Endodermal cell (in vitro differentiated cells): ENCODE results near the gene OVCH2. TPM values are rescaled to one million over a fixed set of nuclear protein-coding genes. Genes with fewer than 3 reads are reported as not detected.

Experiments
- DNase-seq: peaks from one replicate; pipeline ENCODE4 v3.0.0-alpha.2; 2017
- H3K27ac ChIP-seq: 2 replicates; pipeline ENCODE4 v1.5.1; 2013; ENCODE audit warnings: mild to moderate bottlenecking, low read depth, low read length, moderate library complexity
- H3K27me3 ChIP-seq: 2 replicates; pipeline ENCODE4 v1.6.1; 2013; ENCODE audit warnings: mild to moderate bottlenecking, low read length, moderate library complexity; ENCODE audit not compliant: insufficient read depth, control insufficient read depth, poor library complexity, severe bottlenecking
- H3K36me3 ChIP-seq: 2 replicates; pipeline ENCODE4 v1.7.0; 2013; ENCODE audit warnings: mild to moderate bottlenecking, low read length, moderate library complexity; ENCODE audit not compliant: control insufficient read depth, insufficient read depth
- H3K4me1 ChIP-seq: one replicate; pipeline ENCODE4 v1.7.0; 2013; ENCODE audit warnings: low read length; ENCODE audit not compliant: control insufficient read depth, insufficient read depth
- H3K4me3 ChIP-seq: 2 replicates; pipeline ENCODE4 v1.5.1; 2013; ENCODE audit warnings: mild to moderate bottlenecking, low read length, moderate library complexity
- H3K9ac ChIP-seq: 2 replicates; pipeline ENCODE4 v1.6.1; 2013; ENCODE audit warnings: mild to moderate bottlenecking, low read length, moderate library complexity; ENCODE audit not compliant: poor library complexity, severe bottlenecking; ENCODE audit errors: extremely low read depth
- H3K9me3 ChIP-seq: 2 replicates; pipeline ENCODE4 v1.6.1; 2013; ENCODE audit warnings: mild to moderate bottlenecking, low read length, moderate library complexity; ENCODE audit not compliant: control insufficient read depth
- H3K27ac Mint-ChIP-seq: 2 replicates; pipeline ENCODE4 v1.8.0; 2020; ENCODE audit warnings: mixed read lengths
- H3K27me3 Mint-ChIP-seq: 2 replicates; pipeline ENCODE4 v1.8.0; 2021; ENCODE audit warnings: mild to moderate bottlenecking, mixed read lengths; ENCODE audit not compliant: insufficient read depth
- H3K36me3 Mint-ChIP-seq: 2 replicates; pipeline ENCODE4 v1.8.0; 2020; ENCODE audit warnings: low read depth, mixed read lengths
- H3K4me1 Mint-ChIP-seq: 2 replicates; pipeline ENCODE4 v1.8.0; 2020; ENCODE audit warnings: mixed read lengths
- H3K4me3 Mint-ChIP-seq: 2 replicates; pipeline ENCODE4 v1.8.0; 2020; ENCODE audit warnings: mild to moderate bottlenecking, moderate library complexity, mixed read lengths
- H3K9me3 Mint-ChIP-seq: 2 replicates; pipeline ENCODE4 v1.8.0; 2020; ENCODE audit warnings: mild to moderate bottlenecking, mixed read lengths
- CTCF ChIP-seq: fragments of 200-600 bp; sonication (generic); conservative IDR thresholded peaks from 2 replicates; pipeline ENCODE4 v1.5.0; 2021; ENCODE audit warnings: antibody characterized with exemption, mild to moderate bottlenecking
- WGBS, 2 experiments: methylation state at CpG; one replicate each; pipeline versions ENCODE4 v1.1.5 to v1.1.7; 2013; ENCODE audit warnings: missing lambda C conversion rate in 2 of 2, mixed read lengths in 1 of 2; ENCODE audit not compliant: insufficient coverage in 1 of 2, insufficient read length in 1 of 2; 5-methylcytosine and 5-hydroxymethylcytosine counted together
- total RNA-seq, 2 donors: library from RNA; stranded (reverse); fragmentation: NEBNext Ultra II Directional in 1 of 2; extraction: Animal tissue kit (Norgen Biotek cat#: 25700) in 1 of 2; gene quantifications; 2 replicates in 1 of 2; 3 replicates in 1 of 2; pipeline ENCODE4 v1.2.1, GENCODE V29; 2021

Gene OVCH2
- total RNA-seq, 2 donors from 2014 or later: 8.2 to 30.1 TPM

GRCh38 chr11:7648264-7648663 is 58.0 kb downstream of the OVCH2 start:
- no peaks in the 10 kb centered on the region for H3K4me1 ChIP-seq
- DNase-seq: no peak
- H3K27ac ChIP-seq: no peak overlapping the region
- Mint-ChIP-seq H3K27me3 (no peaks in the 10 kb centered on the region), H3K4me1 (no peaks in the 10 kb centered on the region), H3K4me3 (no peak overlapping the region), H3K36me3 (peaks cover 94% of the 10 kb centered on the region), H3K27ac (no peak overlapping the region), H3K9me3 (no peaks in the 10 kb centered on the region)
- no peaks in the 10 kb centered on the region for H3K9me3 ChIP-seq
- 97 to 100% methylated on average over 3 of the region's 3 CpGs for WGBS, 2 experiments
- H3K27me3 ChIP-seq: no peaks in the 10 kb centered on the region
- H3K4me3 ChIP-seq: no peak overlapping the region
- H3K9ac ChIP-seq: no peak overlapping the region
- no peak for TF ChIP-seq CTCF
- peaks cover 93% of the 10 kb centered on the region for H3K36me3 ChIP-seq

- no peaks in the 10 kb centered on the region for H3K4me1 Mint-ChIP-seq
- Histone ChIP-seq H3K4me3 (no peak overlapping the region), H3K36me3 (peaks cover 94% of the 10 kb centered on the region), H3K27me3 (no peaks in the 10 kb centered on the region), H3K9ac (no peak overlapping the region), H3K9me3 (no peaks in the 10 kb centered on the region), H3K27ac (no peak overlapping the region), H3K4me1 (no peaks in the 10 kb centered on the region)
- 100% methylated on average over 2 of the region's 2 CpGs; no CpG with 5 or more reads in 1 of the 2 experiments for WGBS, 2 experiments
- no peak for DNase-seq
- no peak overlapping the region for H3K27ac Mint-ChIP-seq
- no peaks in the 10 kb centered on the region for H3K9me3 Mint-ChIP-seq
- H3K36me3 Mint-ChIP-seq: peaks cover 93% of the 10 kb centered on the region
- TF ChIP-seq CTCF: no peak
- H3K4me3 Mint-ChIP-seq: no peak overlapping the region
- H3K27me3 Mint-ChIP-seq: no peaks in the 10 kb centered on the region
These were observed 59.4 kb downstream of the OVCH2 start for GRCh38 chr11:7646866-7647265.

- Mint-ChIP-seq H3K27me3 (no peaks in the 10 kb centered on the region), H3K4me3 (no peak overlapping the region), H3K36me3 (peaks cover 93% of the 10 kb centered on the region), H3K4me1 (no peaks in the 10 kb centered on the region), H3K9me3 (no peaks in the 10 kb centered on the region), H3K27ac (no peak overlapping the region)
- no peaks in the 10 kb centered on the region for H3K27me3 ChIP-seq
- H3K36me3 ChIP-seq: peaks cover 94% of the 10 kb centered on the region
- H3K4me3 ChIP-seq: no peak overlapping the region
- 70 to 98% methylated on average over 2 to 3 of the region's 3 CpGs for WGBS, 2 experiments
- no peaks in the 10 kb centered on the region for H3K4me1 ChIP-seq
- no peak for TF ChIP-seq CTCF
- H3K27ac ChIP-seq: no peak overlapping the region
- no peaks in the 10 kb centered on the region for H3K9me3 ChIP-seq
- no peak for DNase-seq
- no peak overlapping the region for H3K9ac ChIP-seq
These were observed 61.1 kb downstream of the OVCH2 start for GRCh38 chr11:7645206-7645605.
